SW 1271 (cell line): ENCODE measurements around the gene LDOC1.
"Not testable (repeated sequence)": the region's sequence is repeated elsewhere in the genome, so short reads cannot be mapped to it uniquely, and the experiment has no call there.

Source experiments
- DNase-seq, 2 experiments: peaks; one replicate each; lab custom pipeline; 2025; lab: John Stamatoyannopoulos, UW

LDOC1 gene

GRCh38 chrX:141176586-141177451 lies at the start of gene LDOC1:
Gene LDOC1, minus strand, starts transcription at chrX:141177129. Its CDS starts 108 bp downstream, at chrX:141177021.
- peak; percentile 59 to 82 for DNase-seq

- no peak for DNase-seq
These were observed 44.7 kb upstream of the LDOC1 start for GRCh38 chrX:141221611-141222010.

- peak; percentile 0 to 82 for DNase-seq
These were observed 43.5 kb upstream of the LDOC1 start for GRCh38 chrX:141220342-141221008.

GRCh38 chrX:141214196-141214595 lies 37.3 kb upstream of the LDOC1 start:
- no peak for DNase-seq

GRCh38 chrX:141201962-141202361 lies 25.0 kb upstream of the LDOC1 start:
- DNase-seq, result no peak

- DNase-seq, result not testable (repeated sequence)
These were observed 11.6 kb upstream of the LDOC1 start for GRCh38 chrX:141188573-141188972.

GRCh38 chrX:141185366-141185765 lies 8.4 kb upstream of the LDOC1 start:
- DNase-seq, result no peak

GRCh38 chrX:141183000-141183399 lies 6.1 kb upstream of the LDOC1 start:
- no peak for DNase-seq

GRCh38 chrX:141180851-141181250 lies 3.9 kb upstream of the LDOC1 start:
- DNase-seq, result no peak

- DNase-seq, result no peak
These were observed 1.1 kb downstream of the LDOC1 start for GRCh38 chrX:141175786-141176185.

- DNase-seq, result no peak
These were observed 12.5 kb downstream of the LDOC1 start for GRCh38 chrX:141164406-141164805.

GRCh38 chrX:141158084-141158483 lies 18.8 kb downstream of the LDOC1 start:
- no peak for DNase-seq

- not testable (repeated sequence) for DNase-seq
These were observed 21.7 kb downstream of the LDOC1 start for GRCh38 chrX:141155231-141155630.

- no peak for DNase-seq
These were observed 34.0 kb downstream of the LDOC1 start for GRCh38 chrX:141142946-141143345.

GRCh38 chrX:141133272-141133671 lies 43.7 kb downstream of the LDOC1 start:
- DNase-seq, result no peak

GRCh38 chrX:141127146-141127545 lies 49.8 kb downstream of the LDOC1 start:
- DNase-seq, result no peak
